HCT116 (cell line): Measurements from ENCODE around the gene CREB3L4. TPM values are rescaled to one million over a fixed set of nuclear protein-coding genes. Genes with fewer than 3 reads are reported as not detected.

Experiments
- ATAC-seq: fragments of 200-7000 bp; cut with Tn5 transposase; 2 replicates; pipeline ENCODE4 v1.9.1; 2020; ENCODE audit warnings: mild to moderate bottlenecking, moderate library complexity
- BruUV-seq: library from RNA; stranded (reverse); fragments of 400-500 nt; replicated peaks from 2 replicates; lab custom pipeline; 2021; lab: Mats Ljungman, UMichigan
- CTCF ChIA-PET: fragments of 300-600 bp; sonication (Branson Sonifier 250); formaldehyde crosslinking; loops from one replicate; lab custom pipeline; 2021; ENCODE audit warnings: antibody characterized with exemption; lab: Charles Lee
- POLR2A ChIA-PET: fragments of 300-600, 350-600 bp; sonication (Branson Sonifier 250); formaldehyde crosslinking; loops from one replicate; lab custom pipeline; 2021; ENCODE audit warnings: antibody characterized with exemption; lab: Charles Lee
- RAD21 ChIA-PET, 2 experiments: fragments of 300-600 bp; sonication (Branson Sonifier 250); formaldehyde crosslinking; loops; one replicate each; lab custom pipeline; 2023; ENCODE audit warnings: low total read pairs in 2 of 2; ENCODE audit not compliant: uncharacterized antibody in 2 of 2, unreplicated experiment in 2 of 2, low non-redundant PET in 1 of 2; lab: Charles Lee
- DNase-seq: peaks from one replicate; pipeline ENCODE4 v3.0.0-alpha.2; 2010; ENCODE audit warnings: low read depth, low spot score
- H2AFZ ChIP-seq: fragments of 200-600 bp; shearing (Covaris generic), sonication (generic); 2 replicates; pipeline ENCODE4 v1.6.1; 2017; ENCODE audit warnings: low read depth, mixed run types, mixed read lengths, antibody characterized with exemption, low read length; ENCODE audit not compliant: poor library complexity, severe bottlenecking
- H3K27ac ChIP-seq: 2 replicates; pipeline ENCODE4 v1.5.1; 2012; ENCODE audit warnings: low read depth, low read length
- H3K27me3 ChIP-seq: fragments of 200-600 bp; sonication (generic); 2 replicates; pipeline ENCODE4 v1.6.1; 2016; ENCODE audit warnings: mixed run types, low read length, mixed read lengths; ENCODE audit not compliant: insufficient read depth
- H3K36me3 ChIP-seq, 2 experiments: fragments of 200-500 bp in 1 of 2; fragments of 200-600 bp in 1 of 2; sonication (Bioruptor generic) in 1 of 2; sonication (generic) in 1 of 2; 2 replicates each; pipeline versions ENCODE4 v1.5.1 to v1.6.1; 2014 to 2016; ENCODE audit warnings: low read length in 2 of 2, inconsistent platforms in 1 of 2, mixed read lengths in 1 of 2, mixed run types in 1 of 2; ENCODE audit not compliant: insufficient read depth in 2 of 2, control insufficient read depth in 1 of 2
- H3K4me1 ChIP-seq, 2 experiments: fragments of 200-600 bp in 1 of 2; sonication (generic) in 1 of 2; 2 replicates each; pipeline versions ENCODE4 v1.5.1 to v1.6.1; 2012 to 2017; ENCODE audit warnings: low read length in 2 of 2, inconsistent platforms in 1 of 2, mild to moderate bottlenecking in 1 of 2, mixed read lengths in 1 of 2, mixed run types in 1 of 2, moderate library complexity in 1 of 2; ENCODE audit not compliant: insufficient read depth in 2 of 2, control insufficient read depth in 1 of 2
- H3K4me2 ChIP-seq: fragments of 200-600 bp; sonication (generic); 2 replicates; pipeline ENCODE4 v1.6.1; 2017; ENCODE audit warnings: mixed run types, low read length, mixed read lengths
- H3K4me3 ChIP-seq, 2 experiments: fragments of 200-600 bp in 1 of 2; sonication (generic) in 1 of 2; replicated peaks in 1 of 2; 2 replicates each; pipeline ENCODE4 v1.5.1; 2011 to 2016; ENCODE audit warnings: low read length in 2 of 2, control low read depth in 1 of 2, low read depth in 1 of 2, mild to moderate bottlenecking in 1 of 2, mixed read lengths in 1 of 2, mixed run types in 1 of 2
- H3K79me2 ChIP-seq: fragments of 200-600 bp; sonication (generic); 2 replicates; pipeline ENCODE4 v1.6.1; 2017; ENCODE audit warnings: mild to moderate bottlenecking, mixed run types, low read length, moderate library complexity, mixed read lengths; ENCODE audit not compliant: insufficient read depth
- H3K9ac ChIP-seq: fragments of 200-600 bp; sonication (generic); 2 replicates; pipeline ENCODE4 v1.6.1; 2016; ENCODE audit warnings: low read length, mixed read lengths
- H3K9me2 ChIP-seq: fragments of 200-600 bp; sonication (generic), shearing (Covaris generic); 2 replicates; pipeline ENCODE4 v1.6.1; 2017; ENCODE audit warnings: mixed run types, mild to moderate bottlenecking, moderate library complexity; ENCODE audit not compliant: insufficient read depth
- H3K9me3 ChIP-seq, 2 experiments: fragments of 200-500 bp in 1 of 2; fragments of 200-600 bp in 1 of 2; sonication (Bioruptor generic) in 1 of 2; sonication (generic) in 1 of 2; 2 replicates each; pipeline ENCODE4 v1.6.1; 2014 to 2017; ENCODE audit warnings: low read length in 2 of 2, mixed read lengths in 2 of 2, inconsistent platforms in 1 of 2, low read depth in 1 of 2, mild to moderate bottlenecking in 1 of 2, mixed run types in 1 of 2, moderate library complexity in 1 of 2; ENCODE audit not compliant: control insufficient read depth in 1 of 2, insufficient read depth in 1 of 2
- H4K20me1 ChIP-seq: fragments of 200-600 bp; sonication (generic), shearing (Covaris generic); 2 replicates; pipeline ENCODE4 v1.6.1; 2017; ENCODE audit warnings: mixed run types, mild to moderate bottlenecking, moderate library complexity; ENCODE audit not compliant: insufficient read depth
- CBX3 ChIP-seq: IDR thresholded peaks from 2 replicates; pipeline ENCODE4 v1.6.1; 2012; ENCODE audit warnings: low read depth
- CEBPB ChIP-seq: IDR thresholded peaks from 2 replicates; pipeline ENCODE4 v1.6.1; 2012; ENCODE audit warnings: low read depth
- ELF1 ChIP-seq: IDR thresholded peaks from 2 replicates; pipeline ENCODE4 v1.6.1; 2012; ENCODE audit warnings: low read depth, borderline replicate concordance
- EZH2 ChIP-seq: fragments of 200-600 bp; sonication (generic); IDR thresholded peaks from 2 replicates; pipeline ENCODE4 v1.6.1; 2017; ENCODE audit warnings: antibody characterized with exemption, mixed run types
- EZH2phosphoT487 ChIP-seq: fragments of 200-600 bp; IDR thresholded peaks from 2 replicates; pipeline ENCODE4 v1.6.1; 2018; ENCODE audit warnings: antibody characterized with exemption, borderline replicate concordance
- FOSL1 ChIP-seq: IDR thresholded peaks from 2 replicates; pipeline ENCODE4 v1.6.1; 2012; ENCODE audit warnings: low read depth
- JUND ChIP-seq: IDR thresholded peaks from 2 replicates; pipeline ENCODE4 v1.6.1; 2012
- POLR2A ChIP-seq: IDR thresholded peaks from 2 replicates; pipeline ENCODE4 v1.7.0; 2011; ENCODE audit warnings: borderline replicate concordance; ENCODE audit not compliant: insufficient read depth, insufficient read length; ENCODE audit errors: extremely low read depth
- SP1 ChIP-seq: IDR thresholded peaks from 2 replicates; pipeline ENCODE4 v1.6.1; 2012; ENCODE audit warnings: low read depth
- SRF ChIP-seq: IDR thresholded peaks from 2 replicates; pipeline ENCODE4 v1.6.1; 2012; ENCODE audit warnings: low read depth
- ZFX ChIP-seq: fragments of 450-650 bp; IDR thresholded peaks from 2 replicates; pipeline ENCODE4 v1.6.1; 2017
- intact Hi-C: fragments of 100-400 bp; cut with micrococcal nuclease; formaldehyde crosslinking; loops from 2 replicates; pipeline ENCODE4 v1.10.0; 2022
- total RNA-seq: library from RNA; stranded (reverse); gene quantifications from one replicate; pipeline ENCODE4 v1.2.1, GENCODE V29; 2021; ENCODE audit not compliant: unreplicated experiment
- TF ChIP-seq, protein P1 (sequence below): IDR thresholded peaks from 2 replicates; pipeline ENCODE4 v1.6.1; 2012
- TF ChIP-seq, protein P2 (sequence below), 3 experiments: fragments of 200-600 bp in 1 of 3; sonication (generic) in 1 of 3; IDR thresholded peaks in 2 of 3; conservative IDR thresholded peaks in 1 of 3; 2 replicates each; pipeline ENCODE4 v1.5.1; 2012 to 2017; ENCODE audit warnings: low read depth in 2 of 3, low read length in 2 of 3, antibody characterized with exemption in 1 of 3, borderline replicate concordance in 1 of 3, control low read depth in 1 of 3, mild to moderate bottlenecking in 1 of 3, mixed read lengths in 1 of 3, mixed run types in 1 of 3, moderate library complexity in 1 of 3; ENCODE audit not compliant: insufficient read depth in 1 of 3

CREB3L4 gene
- total RNA-seq, 1 experiment from 2014 or later: 15.3 TPM

DNA sequence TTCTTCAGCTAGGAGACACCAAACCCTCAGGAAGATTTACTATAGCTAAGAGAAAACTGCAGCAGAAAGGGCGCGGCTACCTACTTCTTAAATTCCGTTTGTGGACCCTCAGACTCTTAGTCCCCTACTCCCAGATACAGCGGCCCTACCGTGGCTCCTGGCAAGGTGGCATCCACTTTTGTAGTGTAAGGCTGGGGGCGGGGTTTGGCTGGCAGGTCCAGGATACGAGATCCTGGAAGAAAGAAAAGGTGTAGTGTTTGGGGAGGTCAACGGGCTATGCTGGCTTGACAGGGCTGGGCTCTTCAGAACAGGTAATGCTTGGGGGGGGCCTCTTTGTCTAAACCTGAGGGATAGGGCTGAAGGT is 280 bp downstream of the CREB3L4 start (continued):
- no peak for TF ChIP-seq EZH2phosphoT487
- TF ChIP-seq, protein P1, sequence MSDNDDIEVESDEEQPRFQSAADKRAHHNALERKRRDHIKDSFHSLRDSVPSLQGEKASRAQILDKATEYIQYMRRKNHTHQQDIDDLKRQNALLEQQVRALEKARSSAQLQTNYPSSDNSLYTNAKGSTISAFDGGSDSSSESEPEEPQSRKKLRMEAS: no peak

DNA sequence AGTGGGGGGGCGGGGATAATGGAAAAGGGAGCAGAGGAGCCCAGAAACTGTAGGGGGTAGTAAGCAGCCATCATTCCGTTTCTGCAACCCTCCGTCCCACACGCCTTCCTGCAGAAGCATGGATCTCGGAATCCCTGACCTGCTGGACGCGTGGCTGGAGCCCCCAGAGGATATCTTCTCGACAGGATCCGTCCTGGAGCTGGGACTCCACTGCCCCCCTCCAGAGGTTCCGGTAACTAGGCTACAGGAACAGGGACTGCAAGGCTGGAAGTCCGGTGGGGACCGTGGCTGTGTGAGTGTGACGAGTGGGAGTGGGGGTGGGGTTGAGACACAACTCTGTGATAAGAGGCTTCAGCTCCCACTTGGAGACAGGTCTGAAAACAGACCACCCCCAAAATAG is 706 bp downstream of the CREB3L4 start:
- peak overlapping the region; percentile 94 for H3K9ac ChIP-seq
- no peaks in the 10 kb centered on the region for H3K36me3 ChIP-seq
- intact Hi-C loops: loop anchor here (5.0 kb wide), 1 partner anchor 171 kb away; no protein-coding TSS in a partner anchor
- DNase-seq (no peak), ATAC-seq (no peak)
- H3K27me3 ChIP-seq: no peaks in the 10 kb centered on the region
- H2AFZ ChIP-seq: no peak overlapping the region
- ChIA-PET RAD21 (no interaction called here), CTCF (interaction anchor here (1.1 to 2.3 kb wide), 2 partner anchors 9 kb away, joined by 3 to 13 read pairs; partner anchors contain the start of gene JTB), POLR2A (interaction anchor here (1.3 to 3.3 kb wide), 5 partner anchors 9 to 334 kb away, joined by 4 to 38 read pairs (median 10); partner anchors contain the start of genes CHTOP, JTB, RAB13 and RPS27)
- H4K20me1 ChIP-seq: no peaks in the 10 kb centered on the region
- H3K9me3 ChIP-seq: no peaks in the 10 kb centered on the region
- BruUV-seq: no TSS peak
- H3K4me1 ChIP-seq: peaks cover 18 to 43% of the 10 kb centered on the region in 2 experiments
- H3K27ac ChIP-seq: peak overlapping the region; percentile 90; the same call in 1 of the 2 replicates
- H3K79me2 ChIP-seq: peaks cover 8% of the 10 kb centered on the region; the same call in 1 of the 2 replicates
- peak overlapping the region; percentile 68 to 79 for H3K4me3 ChIP-seq
- no peak for TF ChIP-seq POLR2A
- no peak for TF ChIP-seq ELF1
- TF ChIP-seq ZFX: no peak
- TF ChIP-seq, protein P1: no peak
- TF ChIP-seq EZH2phosphoT487: no peak
- no peak for TF ChIP-seq CEBPB
- no peak for TF ChIP-seq JUND
- no peak for TF ChIP-seq EZH2
- no peak for TF ChIP-seq SRF
- no peak for TF ChIP-seq CBX3
- TF ChIP-seq FOSL1: no peak
- no peak for TF ChIP-seq SP1
- TF ChIP-seq, protein P2, sequence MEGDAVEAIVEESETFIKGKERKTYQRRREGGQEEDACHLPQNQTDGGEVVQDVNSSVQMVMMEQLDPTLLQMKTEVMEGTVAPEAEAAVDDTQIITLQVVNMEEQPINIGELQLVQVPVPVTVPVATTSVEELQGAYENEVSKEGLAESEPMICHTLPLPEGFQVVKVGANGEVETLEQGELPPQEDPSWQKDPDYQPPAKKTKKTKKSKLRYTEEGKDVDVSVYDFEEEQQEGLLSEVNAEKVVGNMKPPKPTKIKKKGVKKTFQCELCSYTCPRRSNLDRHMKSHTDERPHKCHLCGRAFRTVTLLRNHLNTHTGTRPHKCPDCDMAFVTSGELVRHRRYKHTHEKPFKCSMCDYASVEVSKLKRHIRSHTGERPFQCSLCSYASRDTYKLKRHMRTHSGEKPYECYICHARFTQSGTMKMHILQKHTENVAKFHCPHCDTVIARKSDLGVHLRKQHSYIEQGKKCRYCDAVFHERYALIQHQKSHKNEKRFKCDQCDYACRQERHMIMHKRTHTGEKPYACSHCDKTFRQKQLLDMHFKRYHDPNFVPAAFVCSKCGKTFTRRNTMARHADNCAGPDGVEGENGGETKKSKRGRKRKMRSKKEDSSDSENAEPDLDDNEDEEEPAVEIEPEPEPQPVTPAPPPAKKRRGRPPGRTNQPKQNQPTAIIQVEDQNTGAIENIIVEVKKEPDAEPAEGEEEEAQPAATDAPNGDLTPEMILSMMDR (IDR thresholded peaks at IDR 0.05 in 2 of 3, conservative IDR thresholded peaks at IDR 0.05 in 1 of 3; ENCODE audit: borderline replicate concordance in 1 of 3, insufficient read depth in 1 of 3, low read depth in 2 of 3, low read length in 2 of 3): no peak
- peak overlapping the region; percentile 97 for H3K4me2 ChIP-seq
- no peaks in the 10 kb centered on the region for H3K9me2 ChIP-seq
